CD4-positive, alpha-beta memory T cell (primary cell): ENCODE measurements around the gene LIMCH1. TPM values are rescaled to one million over a fixed set of nuclear protein-coding genes. Genes with fewer than 3 reads are reported as not detected.

Experiments used
- CTCF ChIA-PET: fragments of 350-600 bp; sonication (Branson Sonifier 250); formaldehyde crosslinking; loops from one replicate; lab custom pipeline; 2021; ENCODE audit warnings: inconsistent platforms; ENCODE audit not compliant: partially characterized antibody; lab: Charles Lee
- POLR2A ChIA-PET: fragments of 350-600 bp; sonication (Branson Sonifier 250); formaldehyde crosslinking; loops from one replicate; lab custom pipeline; 2021; ENCODE audit not compliant: partially characterized antibody; lab: Charles Lee
- DNase-seq, 5 donors: peaks; one replicate each; pipeline versions ENCODE4 v3.0.0 to v3.0.0-alpha.2; 2020 to 2022; ENCODE audit warnings: mixed read lengths in 1 of 5
- H3K27ac ChIP-seq: one replicate; pipeline ENCODE4 v1.7.0; 2013; ENCODE audit warnings: low read depth, low read length
- H3K27me3 ChIP-seq: 2 replicates; pipeline ENCODE4 v1.7.0; 2013; ENCODE audit warnings: mild to moderate bottlenecking, low read length, moderate library complexity; ENCODE audit not compliant: insufficient read depth
- H3K36me3 ChIP-seq: 2 replicates; pipeline ENCODE4 v1.7.0; 2013; ENCODE audit warnings: mild to moderate bottlenecking, low read length, moderate library complexity; ENCODE audit not compliant: insufficient read depth
- H3K4me1 ChIP-seq: 2 replicates; pipeline ENCODE4 v1.7.0; 2013; ENCODE audit warnings: mild to moderate bottlenecking, low read length, moderate library complexity; ENCODE audit not compliant: insufficient read depth
- H3K4me3 ChIP-seq, 2 donors: one replicate each; pipeline ENCODE4 v1.7.0; 2013; ENCODE audit warnings: low read length in 2 of 2, mild to moderate bottlenecking in 1 of 2
- H3K9me3 ChIP-seq, 2 donors: one replicate each; pipeline ENCODE4 v1.7.0; 2013; ENCODE audit warnings: low read length in 2 of 2, control low read depth in 1 of 2; ENCODE audit not compliant: control insufficient read depth in 1 of 2
- H3K27ac Mint-ChIP-seq, 7 donors: one replicate each; pipeline ENCODE4 v1.8.0; 2020 to 2021; ENCODE audit warnings: mixed read lengths in 7 of 7, mild to moderate bottlenecking in 6 of 7, inconsistent platforms in 3 of 7, moderate library complexity in 3 of 7
- H3K27me3 Mint-ChIP-seq, 2 donors: one replicate each; pipeline ENCODE4 v1.8.0; 2020 to 2021; ENCODE audit warnings: mixed read lengths in 2 of 2
- H3K36me3 Mint-ChIP-seq, 2 donors: one replicate each; pipeline ENCODE4 v1.8.0; 2020 to 2021; ENCODE audit warnings: mixed read lengths in 2 of 2, inconsistent platforms in 1 of 2, mild to moderate bottlenecking in 1 of 2
- H3K4me1 Mint-ChIP-seq, 4 donors: one replicate each; pipeline ENCODE4 v1.8.0; 2020 to 2021; ENCODE audit warnings: mixed read lengths in 4 of 4, mild to moderate bottlenecking in 1 of 4
- H3K4me3 Mint-ChIP-seq, 8 donors: one replicate each; pipeline ENCODE4 v1.8.0; 2020 to 2021; ENCODE audit warnings: mixed read lengths in 8 of 8, mild to moderate bottlenecking in 7 of 8, moderate library complexity in 6 of 8, inconsistent platforms in 3 of 8
- H3K9me3 Mint-ChIP-seq, 8 donors: one replicate each; pipeline ENCODE4 v1.8.0; 2020 to 2021; ENCODE audit warnings: mixed read lengths in 8 of 8, mild to moderate bottlenecking in 5 of 8, inconsistent platforms in 3 of 8, moderate library complexity in 1 of 8
- intact Hi-C: fragments of 100-400 bp; cut with micrococcal nuclease; formaldehyde crosslinking; loops from one replicate; pipeline ENCODE4 v1.15.1; 2023
- polyA plus RNA-seq, 2 donors: library from polyadenylated mRNA; unstranded; fragments of 300-500 nt; fragmentation: Illumina TruSeq; gene quantifications; one replicate each; pipeline ENCODE4 v1.2.3, GENCODE V29; 2021
- total RNA-seq, 2 experiments: library from RNA; stranded (reverse); gene quantifications; one replicate each; pipeline ENCODE4 v1.2.3, GENCODE V29; 2021

LIMCH1 gene
- total and polyA plus RNA-seq, 4 experiments from 2014 or later: not detected

- no peaks in the 10 kb centered on the region for H3K4me1 Mint-ChIP-seq
- Histone ChIP-seq H3K9me3 (no peaks in the 10 kb centered on the region), H3K27ac (no peak overlapping the region), H3K36me3 (no peaks in the 10 kb centered on the region), H3K4me1 (no peaks in the 10 kb centered on the region), H3K27me3 (no peaks in the 10 kb centered on the region), H3K4me3 (no peak overlapping the region)
- intact Hi-C loops: no loop called here
- H3K9me3 Mint-ChIP-seq: peaks cover 0 to 2% (median 0%) of the 10 kb centered on the region in 8 donors
- no peak overlapping the region for H3K4me3 Mint-ChIP-seq
- no peaks in the 10 kb centered on the region for H3K36me3 Mint-ChIP-seq
- ChIA-PET CTCF (interaction anchor here (2.8 kb wide), 1 partner anchor 377 kb away, joined by 6 read pairs; no protein-coding TSS in a partner anchor), POLR2A (no interaction called here)
- no peak for DNase-seq
- H3K27me3 Mint-ChIP-seq: peaks cover 2 to 4% of the 10 kb centered on the region in 2 donors
- H3K27ac Mint-ChIP-seq: no peak overlapping the region
Measured at GRCh38 chr4:41658163-41658562, 120.2 kb downstream of the LIMCH1 start.

- ChIA-PET POLR2A (no interaction called here), CTCF (interaction anchor here (2.0 to 3.9 kb wide), 3 partner anchors 9 to 380 kb away, joined by 7 to 44 read pairs (median 9); no protein-coding TSS in a partner anchor)
- no peak overlapping the region for H3K4me3 ChIP-seq
- H3K4me1 ChIP-seq: no peaks in the 10 kb centered on the region
- no peaks in the 10 kb centered on the region for H3K36me3 ChIP-seq
- no peaks in the 10 kb centered on the region for H3K9me3 ChIP-seq
- Mint-ChIP-seq H3K9me3 (no peaks in the 10 kb centered on the region), H3K4me1 (no peaks in the 10 kb centered on the region), H3K27ac (no peak overlapping the region), H3K36me3 (no peaks in the 10 kb centered on the region), H3K27me3 (peaks cover 2 to 4% of the 10 kb centered on the region in 2 donors), H3K4me3 (no peak overlapping the region)
- intact Hi-C loops: no loop called here
- no peak for DNase-seq
- no peak overlapping the region for H3K27ac ChIP-seq
- no peaks in the 10 kb centered on the region for H3K27me3 ChIP-seq
Measured at GRCh38 chr4:41660352-41660751, 122.4 kb downstream of the LIMCH1 start.

- CTCF ChIA-PET: interaction anchor here (0.8 to 3.9 kb wide), 5 partner anchors 10 to 381 kb away, joined by 3 to 44 read pairs (median 7); no protein-coding TSS in a partner anchor
- H3K4me1 Mint-ChIP-seq: no peaks in the 10 kb centered on the region
- peaks cover 0 to 5% of the 10 kb centered on the region in 2 donors for H3K27me3 Mint-ChIP-seq
Measured at GRCh38 chr4:41661442-41662076, 123.6 kb downstream of the LIMCH1 start.

GRCh38 chr4:41665636-41666207, 127.8 kb downstream of the LIMCH1 start:
- H3K9me3 ChIP-seq: no peaks in the 10 kb centered on the region
- no peak for DNase-seq
- Mint-ChIP-seq H3K27me3 (peaks cover 0 to 1% of the 10 kb centered on the region in 2 donors), H3K27ac (no peak overlapping the region), H3K9me3 (no peaks in the 10 kb centered on the region), H3K4me1 (no peaks in the 10 kb centered on the region), H3K4me3 (no peak overlapping the region), H3K36me3 (no peaks in the 10 kb centered on the region)
- no peak overlapping the region for H3K4me3 ChIP-seq
- no peaks in the 10 kb centered on the region for H3K27me3 ChIP-seq
- no peaks in the 10 kb centered on the region for H3K4me1 ChIP-seq
- ChIA-PET POLR2A (no interaction called here), CTCF (no interaction called here)
- H3K27ac ChIP-seq: no peak overlapping the region
- H3K36me3 ChIP-seq: no peaks in the 10 kb centered on the region
- intact Hi-C loops: no loop called here

More at GRCh38 chr4:41661442-41662076, 123.6 kb downstream of the LIMCH1 start:
- Mint-ChIP-seq H3K36me3 (no peaks in the 10 kb centered on the region), H3K27ac (no peak overlapping the region), H3K9me3 (no peaks in the 10 kb centered on the region), H3K4me3 (no peak overlapping the region)
- H3K36me3 ChIP-seq: no peaks in the 10 kb centered on the region
- H3K4me1 ChIP-seq: no peaks in the 10 kb centered on the region
- intact Hi-C loops: loop anchor here (1.0 kb wide), 1 partner anchor 380 kb away; no protein-coding TSS in a partner anchor
- POLR2A ChIA-PET: no interaction called here
- peak in 3 of 5 donors; percentile 5 to 18 (median 17) for DNase-seq
- H3K27ac ChIP-seq: no peak overlapping the region
- no peaks in the 10 kb centered on the region for H3K27me3 ChIP-seq
- H3K9me3 ChIP-seq: no peaks in the 10 kb centered on the region
- H3K4me3 ChIP-seq: no peak overlapping the region

DNA sequence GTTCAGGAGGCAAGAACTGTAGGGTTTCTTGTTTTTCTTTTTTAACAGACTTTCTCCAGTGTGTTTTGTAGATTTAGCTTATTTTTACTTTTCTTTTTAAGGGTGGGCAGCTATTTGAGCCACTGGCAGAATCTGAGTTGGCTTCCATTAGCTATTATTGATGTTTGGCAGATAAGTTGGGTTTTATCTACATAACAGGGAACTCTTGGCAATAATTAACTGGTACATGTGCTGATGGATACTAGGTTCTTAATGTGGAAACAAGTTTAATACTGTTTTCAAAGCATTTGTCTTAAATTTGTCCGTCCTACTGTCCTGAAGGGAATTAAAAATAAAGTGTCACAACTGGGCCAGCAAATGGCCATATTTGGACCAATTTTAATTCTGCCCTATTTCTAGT, 130.1 kb downstream of the LIMCH1 start:
- Histone ChIP-seq H3K4me1 (no peaks in the 10 kb centered on the region), H3K27ac (no peak overlapping the region), H3K4me3 (no peak overlapping the region), H3K9me3 (no peaks in the 10 kb centered on the region), H3K27me3 (no peaks in the 10 kb centered on the region), H3K36me3 (no peaks in the 10 kb centered on the region)
- ChIA-PET CTCF (no interaction called here), POLR2A (no interaction called here)
- Mint-ChIP-seq H3K36me3 (no peaks in the 10 kb centered on the region), H3K27me3 (peaks cover 1 to 2% of the 10 kb centered on the region in 2 donors), H3K9me3 (no peaks in the 10 kb centered on the region), H3K4me3 (no peak overlapping the region), H3K27ac (no peak overlapping the region), H3K4me1 (no peaks in the 10 kb centered on the region)
- intact Hi-C loops: no loop called here
- no peak for DNase-seq

GRCh38 chr4:41670530-41670929, 132.6 kb downstream of the LIMCH1 start:
- Mint-ChIP-seq H3K4me1 (no peaks in the 10 kb centered on the region), H3K4me3 (no peak overlapping the region), H3K9me3 (no peaks in the 10 kb centered on the region), H3K27ac (no peak overlapping the region), H3K27me3 (peaks cover 3% of the 10 kb centered on the region in 2 donors), H3K36me3 (no peaks in the 10 kb centered on the region)
- Histone ChIP-seq H3K27ac (no peak overlapping the region), H3K36me3 (no peaks in the 10 kb centered on the region), H3K4me3 (no peak overlapping the region), H3K4me1 (no peaks in the 10 kb centered on the region), H3K27me3 (no peaks in the 10 kb centered on the region), H3K9me3 (no peaks in the 10 kb centered on the region)
- POLR2A ChIA-PET: no interaction called here
- intact Hi-C loops: no loop called here
- DNase-seq: no peak
- CTCF ChIA-PET: interaction anchor here (0.6 kb wide), 1 partner anchor 27 kb away, joined by 3 read pairs; no protein-coding TSS in a partner anchor

DNA sequence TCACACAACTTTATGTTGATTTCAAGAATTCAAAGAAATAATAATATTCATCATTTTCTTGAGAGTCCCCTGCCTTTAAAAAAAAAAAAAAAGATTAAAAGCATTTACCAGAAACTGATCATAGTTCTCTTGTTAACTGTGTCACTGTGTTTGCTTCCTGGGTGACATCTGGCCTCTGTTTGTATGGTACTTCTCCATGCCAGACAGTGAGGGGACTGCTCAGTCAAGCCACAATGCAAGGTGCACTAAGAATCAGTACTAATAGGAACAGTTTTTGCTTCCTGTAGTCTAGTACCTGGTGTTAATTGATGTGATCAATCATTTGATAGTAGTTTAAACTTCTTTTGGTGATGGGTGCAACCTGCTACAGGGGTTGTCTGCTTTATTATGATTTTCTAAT, 133.0 kb downstream of the LIMCH1 start:
- H3K4me3 ChIP-seq: no peak overlapping the region
- Mint-ChIP-seq H3K27me3 (peaks cover 3% of the 10 kb centered on the region in 2 donors), H3K9me3 (no peaks in the 10 kb centered on the region), H3K36me3 (no peaks in the 10 kb centered on the region), H3K4me1 (no peaks in the 10 kb centered on the region), H3K27ac (no peak overlapping the region), H3K4me3 (no peak overlapping the region)
- H3K27me3 ChIP-seq: no peaks in the 10 kb centered on the region
- no peaks in the 10 kb centered on the region for H3K4me1 ChIP-seq
- ChIA-PET POLR2A (no interaction called here), CTCF (interaction anchor here (0.6 kb wide), 1 partner anchor 28 kb away, joined by 3 read pairs; no protein-coding TSS in a partner anchor)
- no peak overlapping the region for H3K27ac ChIP-seq
- intact Hi-C loops: no loop called here
- no peak for DNase-seq
- no peaks in the 10 kb centered on the region for H3K9me3 ChIP-seq
- no peaks in the 10 kb centered on the region for H3K36me3 ChIP-seq
